Endothelial cell of umbilical vein (primary cell): ENCODE data around the gene LCE3B. TPM values are rescaled to one million over a fixed set of nuclear protein-coding genes. Genes with fewer than 3 reads are reported as not detected.

Experiments
- BruUV-seq: library from RNA; stranded (reverse); fragments of 400-500 nt; replicated peaks from 2 replicates; lab custom pipeline; 2021; lab: Mats Ljungman, UMichigan
- CTCF ChIA-PET: fragments of 300-600, 350-600 bp; sonication (Branson Sonifier 250); formaldehyde crosslinking; loops from one replicate; lab custom pipeline; 2021; ENCODE audit warnings: antibody characterized with exemption, inconsistent platforms; lab: Charles Lee
- POLR2A ChIA-PET: fragments of 300-600, 350-600 bp; sonication (Branson Sonifier 250); formaldehyde crosslinking; loops from one replicate; lab custom pipeline; 2021; ENCODE audit warnings: antibody characterized with exemption, inconsistent platforms; lab: Charles Lee
- DNase-seq: peaks from one replicate; pipeline ENCODE4 v3.0.0-alpha.2; 2011; ENCODE audit warnings: low read depth, low spot score
- FAIRE-seq: peaks from 2 replicates; lab custom pipeline; 2011; peaks lifted over from hg19 to GRCh38; lab: Jason Lieb, UNC
- H2AFZ ChIP-seq: 2 replicates; pipeline ENCODE4 v1.6.0; 2012; ENCODE audit warnings: low read depth, low read length, control low read depth, inconsistent platforms
- H3K27ac ChIP-seq: 2 replicates; pipeline ENCODE4 v1.5.1; 2011; ENCODE audit warnings: low read depth, mild to moderate bottlenecking, control low read depth, low read length, moderate library complexity; ENCODE audit not compliant: insufficient read depth
- H3K27me3 ChIP-seq, 2 experiments: 2 replicates each; pipeline versions ENCODE4 v1.6.0 to v1.6.1; 2011; ENCODE audit warnings: low read length in 2 of 2, mixed read lengths in 1 of 2; ENCODE audit not compliant: control insufficient read depth in 2 of 2, insufficient read depth in 2 of 2
- H3K36me3 ChIP-seq, 2 experiments: 2 replicates in 1 of 2; 3 replicates in 1 of 2; pipeline ENCODE4 v1.5.1; 2011; ENCODE audit warnings: low read length in 2 of 2, mild to moderate bottlenecking in 1 of 2, moderate library complexity in 1 of 2; ENCODE audit not compliant: control insufficient read depth in 2 of 2, insufficient read depth in 2 of 2; ENCODE audit errors: extremely low read depth in 1 of 2
- H3K4me1 ChIP-seq: 3 replicates; pipeline ENCODE4 v1.5.1; 2011; ENCODE audit warnings: mild to moderate bottlenecking, low read length; ENCODE audit not compliant: control insufficient read depth, insufficient read depth; ENCODE audit errors: extremely low read depth
- H3K4me2 ChIP-seq: 2 replicates; pipeline ENCODE4 v1.6.1; 2011; ENCODE audit warnings: low read length, control low read depth, mixed read lengths; ENCODE audit not compliant: insufficient read depth
- H3K4me3 ChIP-seq, 3 experiments: fragments of 200-600 bp in 1 of 3; sonication (generic), shearing (Covaris generic) in 1 of 3; replicated peaks in 1 of 3; 2 replicates each; pipeline ENCODE4 v1.5.1; 2011 to 2016; ENCODE audit warnings: control low read depth in 3 of 3, low read length in 3 of 3, mild to moderate bottlenecking in 2 of 3, inconsistent platforms in 1 of 3, low read depth in 1 of 3, moderate library complexity in 1 of 3; ENCODE audit not compliant: insufficient read depth in 1 of 3
- H3K79me2 ChIP-seq: 2 replicates; pipeline ENCODE4 v1.6.0; 2012; ENCODE audit warnings: low read length, inconsistent platforms; ENCODE audit not compliant: control insufficient read depth, insufficient read depth
- H3K9ac ChIP-seq: replicated peaks from 2 replicates; pipeline ENCODE3; 2011; ENCODE audit warnings: low read length, control low read depth; ENCODE audit not compliant: insufficient read depth; ENCODE audit errors: extremely low read depth
- H3K9me1 ChIP-seq: replicated peaks from 3 replicates; pipeline ENCODE4 v1.6.0; 2011; ENCODE audit warnings: mild to moderate bottlenecking, low read length; ENCODE audit not compliant: control insufficient read depth, insufficient read depth; ENCODE audit errors: extremely low read depth
- H3K9me3 ChIP-seq: replicated peaks from 2 replicates; pipeline ENCODE4 v1.5.1; 2012; ENCODE audit warnings: low read length, inconsistent platforms; ENCODE audit not compliant: control insufficient read depth, insufficient read depth
- H4K20me1 ChIP-seq: replicated peaks from 2 replicates; pipeline ENCODE3; 2011; ENCODE audit warnings: mild to moderate bottlenecking, low read length; ENCODE audit not compliant: control insufficient read depth, insufficient read depth; ENCODE audit errors: extremely low read depth
- EZH2 ChIP-seq: IDR thresholded peaks from 2 replicates; pipeline ENCODE4 v1.6.1; 2012; ENCODE audit warnings: borderline replicate concordance, low read depth, mild to moderate bottlenecking, moderate library complexity, low read length, inconsistent platforms; ENCODE audit not compliant: severe bottlenecking
- FOS ChIP-seq: IDR thresholded peaks from 2 replicates; pipeline ENCODE4 v1.6.1; 2011; ENCODE audit warnings: mild to moderate bottlenecking, low read length, moderate library complexity, borderline replicate concordance; ENCODE audit not compliant: insufficient read depth
- GATA2 ChIP-seq: IDR thresholded peaks from 2 replicates; pipeline ENCODE4 v1.7.0; 2011; ENCODE audit warnings: low read depth, mild to moderate bottlenecking, moderate library complexity, mixed read lengths, low read length; ENCODE audit not compliant: insufficient read length, insufficient read depth
- JUN ChIP-seq: IDR thresholded peaks from 2 replicates; pipeline ENCODE4 v1.6.1; 2011; ENCODE audit warnings: borderline replicate concordance, low read depth; ENCODE audit not compliant: insufficient read length, insufficient read depth
- MAX ChIP-seq: IDR thresholded peaks from 2 replicates; pipeline ENCODE4 v1.6.1; 2011; ENCODE audit not compliant: insufficient read depth, insufficient read length
- MYC ChIP-seq: IDR thresholded peaks from one replicate; pipeline ENCODE4 v1.6.1; 2011; ENCODE audit warnings: mild to moderate bottlenecking, low read depth, low read length
- POLR2A ChIP-seq: IDR thresholded peaks from 2 replicates; pipeline ENCODE4 v1.6.1; 2012; ENCODE audit warnings: low read depth, mild to moderate bottlenecking, control low read depth, low read length
- POLR2AphosphoS5 ChIP-seq: IDR thresholded peaks from 2 replicates; pipeline ENCODE4 v1.6.1; 2012; ENCODE audit warnings: low read depth, mild to moderate bottlenecking, control low read depth, low read length, moderate library complexity; ENCODE audit not compliant: insufficient read depth
- dilution Hi-C: fragments of 300-500 bp; cut with MboI; formaldehyde crosslinking; loops from one replicate; pipeline ENCODE4 v1.15.0; 2019; ENCODE audit warnings: low sequenced_read_pairs; ENCODE audit not compliant: extremely low pct_ligation_motif_present
- intact Hi-C: fragments of 100-400 bp; cut with micrococcal nuclease; formaldehyde crosslinking; loops from one replicate; pipeline ENCODE4 v1.10.0; 2022
- polyA plus RNA-seq, 4 experiments: library from polyadenylated mRNA; depleted of rRNA in 3 of 4; stranded (reverse) in 3 of 4; unstranded in 1 of 4; fragments of >200 nt; gene quantifications; 2 replicates each; pipeline versions ENCODE4 v1.2.1 to v1.2.3, GENCODE V29; 2011 to 2012; ENCODE audit warnings: missing spikeins in 1 of 4
- total RNA-seq: library from RNA; stranded (reverse); gene quantifications from 2 replicates; pipeline ENCODE4 v1.2.3, GENCODE V29; 2021

LCE3B gene
- total and polyA plus RNA-seq, 2 donors (not counting 3 experiments of a cell fraction or from before 2014, with no cell fraction given): not detected

- CTCF ChIA-PET: interaction anchor here (1.0 kb wide), 1 partner anchor 10 kb away, joined by 3 read pairs; no protein-coding TSS in a partner anchor
Measured at GRCh38 chr1:152565115-152565514, 48.5 kb upstream of the LCE3B start.

GRCh38 chr1:152565535-152566215 is 47.9 kb upstream of the LCE3B start:
- H3K4me2 ChIP-seq: no peak overlapping the region
- no peaks in the 10 kb centered on the region for H4K20me1 ChIP-seq
- no peaks in the 10 kb centered on the region for H3K36me3 ChIP-seq
- intact Hi-C loops: no loop called here
- H3K9me1 ChIP-seq: no peaks in the 10 kb centered on the region
- no peak overlapping the region for H2AFZ ChIP-seq
- H3K4me1 ChIP-seq: no peaks in the 10 kb centered on the region
- BruUV-seq: no TSS peak
- TF ChIP-seq GATA2 (no peak), FOS (no peak), MYC (no peak), POLR2A (no peak), POLR2AphosphoS5 (no peak), EZH2 (no peak), JUN (no peak), MAX (no peak)
- POLR2A ChIA-PET: no interaction called here
- H3K9me3 ChIP-seq: no peaks in the 10 kb centered on the region
- DNase-seq (no peak), FAIRE-seq (no peak)
- H3K27me3 ChIP-seq: no peaks in the 10 kb centered on the region
- CTCF ChIA-PET: interaction anchor here (1.0 to 1.2 kb wide), 2 partner anchors 10 to 107 kb away, joined by 3 read pairs; no protein-coding TSS in a partner anchor
- no peak overlapping the region for H3K9ac ChIP-seq
- dilution Hi-C loops: no loop called here
- H3K27ac ChIP-seq: no peak overlapping the region
- no peak overlapping the region for H3K4me3 ChIP-seq
- H3K79me2 ChIP-seq: no peaks in the 10 kb centered on the region

More at GRCh38 chr1:152565115-152565514, 48.5 kb upstream of the LCE3B start:
- POLR2A ChIA-PET: no interaction called here
- Histone ChIP-seq H3K9me3 (no peaks in the 10 kb centered on the region), H3K9me1 (no peaks in the 10 kb centered on the region), H3K4me1 (no peaks in the 10 kb centered on the region), H3K9ac (no peak overlapping the region), H3K27me3 (no peaks in the 10 kb centered on the region), H3K36me3 (no peaks in the 10 kb centered on the region), H2AFZ (no peak overlapping the region), H4K20me1 (no peaks in the 10 kb centered on the region), H3K4me2 (no peak overlapping the region), H3K4me3 (no peak overlapping the region), H3K27ac (no peak overlapping the region), H3K79me2 (no peaks in the 10 kb centered on the region)
- DNase-seq (no peak), FAIRE-seq (no peak)
- BruUV-seq: no TSS peak
- dilution Hi-C loops (no loop called here), intact Hi-C loops (no loop called here)
- TF ChIP-seq MAX: no peak
